Fibroblast of lung (primary cell): ENCODE data around the gene LYPD6B. TPM values are rescaled to one million over a fixed set of nuclear protein-coding genes. Genes with fewer than 3 reads are reported as not detected.

Experiments used
- DNase-seq, 2 donors: peaks; one replicate each; pipeline versions ENCODE4 v3.0.0 to v3.0.0-alpha.2; 2010; ENCODE audit warnings: low read depth in 2 of 2
- H2AFZ ChIP-seq: 2 replicates; pipeline ENCODE4 v1.5.1; 2012; ENCODE audit warnings: low read length, control low read depth, inconsistent platforms
- H3K27ac ChIP-seq: 2 replicates; pipeline ENCODE4 v1.5.1; 2011; ENCODE audit warnings: low read length, control low read depth; ENCODE audit not compliant: insufficient read depth
- H3K27me3 ChIP-seq: 2 replicates; pipeline ENCODE4 v1.5.1; 2011; ENCODE audit warnings: mild to moderate bottlenecking, low read length; ENCODE audit not compliant: control insufficient read depth, insufficient read depth
- H3K36me3 ChIP-seq: 2 replicates; pipeline ENCODE4 v1.5.1; 2011; ENCODE audit warnings: low read length; ENCODE audit not compliant: control insufficient read depth, insufficient read depth
- H3K4me1 ChIP-seq: 2 replicates; pipeline ENCODE4 v1.5.1; 2011; ENCODE audit warnings: low read length; ENCODE audit not compliant: control insufficient read depth, insufficient read depth; ENCODE audit errors: extremely low read depth
- H3K4me2 ChIP-seq: 2 replicates; pipeline ENCODE4 v1.5.1; 2011; ENCODE audit warnings: low read length, control low read depth; ENCODE audit not compliant: insufficient read depth; ENCODE audit errors: extremely low read depth
- H3K4me3 ChIP-seq, 4 experiments: fragments of 200-600 bp in 1 of 4; sonication (generic) in 1 of 4; replicated peaks in 1 of 4; 2 replicates each; pipeline ENCODE4 v1.5.1; 2011 to 2016; ENCODE audit warnings: low read length in 4 of 4, low read depth in 3 of 4, mild to moderate bottlenecking in 3 of 4, control low read depth in 2 of 4, inconsistent platforms in 1 of 4, mixed read lengths in 1 of 4; ENCODE audit not compliant: insufficient read depth in 1 of 4; ENCODE audit errors: control extremely low read depth in 1 of 4
- H3K79me2 ChIP-seq: 2 replicates; pipeline ENCODE4 v1.5.1; 2012; ENCODE audit warnings: mild to moderate bottlenecking, low read length, inconsistent platforms; ENCODE audit not compliant: control insufficient read depth, insufficient read depth
- H3K9ac ChIP-seq: 2 replicates; pipeline ENCODE4 v1.5.1; 2011; ENCODE audit warnings: mild to moderate bottlenecking, low read length, control low read depth; ENCODE audit not compliant: insufficient read depth
- H3K9me3 ChIP-seq: 2 replicates; pipeline ENCODE4 v1.5.1; 2012; ENCODE audit warnings: low read depth, low read length; ENCODE audit not compliant: control insufficient read depth, insufficient read depth
- H4K20me1 ChIP-seq: 2 replicates; pipeline ENCODE4 v1.5.1; 2011; ENCODE audit warnings: low read length; ENCODE audit not compliant: control insufficient read depth, insufficient read depth; ENCODE audit errors: extremely low read depth
- CTCF ChIP-seq, 2 donors: IDR thresholded peaks in 1 of 2; conservative IDR thresholded peaks in 1 of 2; 1 replicate in 1 of 2; 2 replicates in 1 of 2; pipeline ENCODE4 v1.5.1; 2011 to 2012; ENCODE audit warnings: low read length in 2 of 2, control low read depth in 1 of 2, inconsistent platforms in 1 of 2, low read depth in 1 of 2, mild to moderate bottlenecking in 1 of 2
- EZH2 ChIP-seq: IDR thresholded peaks from 2 replicates; pipeline ENCODE4 v1.5.1; 2012; ENCODE audit warnings: low read length, control low read depth, mild to moderate bottlenecking; ENCODE audit errors: missing control alignments
- polyA plus RNA-seq, 2 donors: library from polyadenylated mRNA; depleted of rRNA in 1 of 2; stranded (reverse) in 1 of 2; unstranded in 1 of 2; fragments of >200 nt; gene quantifications; 2 replicates each; pipeline ENCODE4 v1.2.1, GENCODE V29; 2011 to 2012; ENCODE audit warnings: missing spikeins in 1 of 2
- total RNA-seq: library from RNA; depleted of rRNA; stranded (reverse); fragments of >200 nt; gene quantifications from 2 replicates; pipeline ENCODE4 v1.2.1, GENCODE V29; 2014

Gene LYPD6B
- total and polyA plus RNA-seq, 2 donors (not counting 1 experiment from before 2014, with no cell fraction given) = 0.11 TPM; not detected in 1

- peak; percentile 20 to 58 for DNase-seq
- no peaks in the 10 kb centered on the region for H3K9me3 ChIP-seq
- no peaks in the 10 kb centered on the region for H3K79me2 ChIP-seq
- H3K4me3 ChIP-seq = no peak overlapping the region
- H3K27ac ChIP-seq = no peak overlapping the region
- H3K4me1 ChIP-seq = no peaks in the 10 kb centered on the region
- no peak overlapping the region for H3K9ac ChIP-seq
- H3K36me3 ChIP-seq = no peaks in the 10 kb centered on the region
- H4K20me1 ChIP-seq = no peaks in the 10 kb centered on the region
- no peak for TF ChIP-seq CTCF (conservative IDR thresholded peaks at IDR 0.05 in 1 of 2, IDR thresholded peaks at IDR 0.05 in 1 of 2; ENCODE audit: low read depth in 1 of 2, low read length in 2 of 2)
- no peak for TF ChIP-seq EZH2
- H3K4me2 ChIP-seq = no peak overlapping the region
- H2AFZ ChIP-seq = no peak overlapping the region
- H3K27me3 ChIP-seq = peaks cover 14% of the 10 kb centered on the region
Measured at GRCh38 chr2:149042881-149043280, 4.4 kb downstream of the LYPD6B start.

GRCh38 chr2:149044500-149044899, 6.0 kb downstream of the LYPD6B start:
- H2AFZ ChIP-seq = no peak overlapping the region
- H3K79me2 ChIP-seq = no peaks in the 10 kb centered on the region
- no peaks in the 10 kb centered on the region for H3K9me3 ChIP-seq
- no peak overlapping the region for H3K27ac ChIP-seq
- H3K9ac ChIP-seq = no peak overlapping the region
- H4K20me1 ChIP-seq = no peaks in the 10 kb centered on the region
- DNase-seq = no peak
- no peak for TF ChIP-seq CTCF (conservative IDR thresholded peaks at IDR 0.05 in 1 of 2, IDR thresholded peaks at IDR 0.05 in 1 of 2; ENCODE audit: low read depth in 1 of 2, low read length in 2 of 2)
- TF ChIP-seq EZH2 = no peak
- H3K36me3 ChIP-seq = no peaks in the 10 kb centered on the region
- no peak overlapping the region for H3K4me3 ChIP-seq
- no peaks in the 10 kb centered on the region for H3K27me3 ChIP-seq
- no peaks in the 10 kb centered on the region for H3K4me1 ChIP-seq
- no peak overlapping the region for H3K4me2 ChIP-seq

GRCh38 chr2:149047118-149047517, 8.6 kb downstream of the LYPD6B start:
- H3K4me2 ChIP-seq = no peak overlapping the region
- no peak overlapping the region for H2AFZ ChIP-seq
- no peak overlapping the region for H3K27ac ChIP-seq
- H3K4me1 ChIP-seq = no peaks in the 10 kb centered on the region
- no peak for TF ChIP-seq EZH2
- TF ChIP-seq CTCF (conservative IDR thresholded peaks at IDR 0.05 in 1 of 2, IDR thresholded peaks at IDR 0.05 in 1 of 2; ENCODE audit: low read depth in 1 of 2, low read length in 2 of 2) = no peak
- H3K36me3 ChIP-seq = no peaks in the 10 kb centered on the region
- H3K79me2 ChIP-seq = no peaks in the 10 kb centered on the region
- no peak overlapping the region for H3K9ac ChIP-seq
- H4K20me1 ChIP-seq = no peaks in the 10 kb centered on the region
- no peak overlapping the region for H3K4me3 ChIP-seq
- H3K9me3 ChIP-seq = no peaks in the 10 kb centered on the region
- DNase-seq = no peak
- H3K27me3 ChIP-seq = no peaks in the 10 kb centered on the region
